ENCODE measurements around the gene PTPRK.

DNA sequence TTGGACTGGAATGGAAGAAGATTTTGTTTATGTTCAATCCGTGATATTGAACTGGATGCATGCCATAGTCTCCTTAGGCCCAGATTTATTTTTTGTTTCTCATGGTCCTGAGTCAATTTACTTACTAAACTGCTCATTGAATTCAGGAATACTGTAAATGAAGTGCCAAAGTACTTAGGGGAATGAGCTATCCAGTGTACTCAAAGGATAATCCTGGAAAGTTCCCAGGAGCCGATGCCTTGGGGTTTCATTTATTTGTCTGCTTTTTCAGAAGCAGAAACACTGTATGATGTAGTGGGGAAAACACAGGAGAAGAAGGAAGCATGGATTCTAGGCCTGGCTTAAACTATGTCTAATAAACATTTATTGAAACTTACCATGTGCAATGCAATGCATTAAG lies 563.4 kb downstream of the PTPRK start:
- TF ChIP-seq CTCF (IDR thresholded peaks at IDR 0.05; ENCODE audit: low read length) (no peak), EZH2 (IDR thresholded peaks at IDR 0.05; ENCODE audit: borderline replicate concordance, low read length) (no peak)
